ENCODE data around the gene CXCL14.

The CXCL14 gene

GRCh38 chr5:135594416-135594960, 15.7 kb upstream of the CXCL14 start:
- FAIRE-seq (no peak), DNase-seq (ENCODE audit: insufficient read length) (no peak)
- no peak for TF ChIP-seq TAF1 (IDR thresholded peaks at IDR 0.05; ENCODE audit: borderline replicate concordance, low read depth, low read length)
- TF ChIP-seq POLR2AphosphoS5 (IDR thresholded peaks at IDR 0.05; ENCODE audit: low read depth, low read length), result no peak
- no peak for TF ChIP-seq POLR2A (IDR thresholded peaks at IDR 0.05; ENCODE audit: low read depth, low read length)

GRCh38 chr5:135593886-135594285, 15.1 kb upstream of the CXCL14 start:
- TF ChIP-seq POLR2AphosphoS5 (IDR thresholded peaks at IDR 0.05; ENCODE audit: low read depth, low read length) (no peak), TAF1 (IDR thresholded peaks at IDR 0.05; ENCODE audit: borderline replicate concordance, low read depth, low read length) (no peak), POLR2A (IDR thresholded peaks at IDR 0.05; ENCODE audit: low read depth, low read length) (no peak)
- no peak for DNase-seq (ENCODE audit: insufficient read length)
- no peak for FAIRE-seq

- DNase-seq (ENCODE audit: insufficient read length) (no peak), FAIRE-seq (no peak)
- TF ChIP-seq POLR2A (IDR thresholded peaks at IDR 0.05; ENCODE audit: low read depth, low read length) (no peak), TAF1 (IDR thresholded peaks at IDR 0.05; ENCODE audit: borderline replicate concordance, low read depth, low read length) (no peak), POLR2AphosphoS5 (IDR thresholded peaks at IDR 0.05; ENCODE audit: low read depth, low read length) (no peak)
These were observed 14.3 kb upstream of the CXCL14 start for GRCh38 chr5:135593141-135593540.

- no peak for TF ChIP-seq POLR2AphosphoS5 (IDR thresholded peaks at IDR 0.05; ENCODE audit: low read depth, low read length)
- TF ChIP-seq POLR2A (IDR thresholded peaks at IDR 0.05; ENCODE audit: low read depth, low read length), result no peak
- no peak for TF ChIP-seq TAF1 (IDR thresholded peaks at IDR 0.05; ENCODE audit: borderline replicate concordance, low read depth, low read length)
- FAIRE-seq (no peak), DNase-seq (ENCODE audit: insufficient read length) (no peak)
These were observed 13.7 kb upstream of the CXCL14 start for GRCh38 chr5:135592312-135593045.

- TF ChIP-seq POLR2A (IDR thresholded peaks at IDR 0.05; ENCODE audit: low read depth, low read length), result no peak
- no peak for TF ChIP-seq TAF1 (IDR thresholded peaks at IDR 0.05; ENCODE audit: borderline replicate concordance, low read depth, low read length)
- TF ChIP-seq POLR2AphosphoS5 (IDR thresholded peaks at IDR 0.05; ENCODE audit: low read depth, low read length), result no peak
- FAIRE-seq, result no peak
These were observed 12.5 kb upstream of the CXCL14 start for GRCh38 chr5:135591277-135591676.

GRCh38 chr5:135589152-135589551, 10.4 kb upstream of the CXCL14 start:
- no peak for FAIRE-seq
- TF ChIP-seq POLR2A (IDR thresholded peaks at IDR 0.05; ENCODE audit: low read depth, low read length) (no peak), TAF1 (IDR thresholded peaks at IDR 0.05; ENCODE audit: borderline replicate concordance, low read depth, low read length) (no peak), POLR2AphosphoS5 (IDR thresholded peaks at IDR 0.05; ENCODE audit: low read depth, low read length) (no peak)
- no peak for DNase-seq (ENCODE audit: insufficient read length)

More at GRCh38 chr5:135591277-135591676, 12.5 kb upstream of the CXCL14 start:
- DNase-seq (ENCODE audit: insufficient read length), result no peak

GRCh38 chr5:135587721-135588663, 9.2 kb upstream of the CXCL14 start:
- no peak for TF ChIP-seq POLR2AphosphoS5 (IDR thresholded peaks at IDR 0.05; ENCODE audit: low read depth, low read length)
- no peak for TF ChIP-seq POLR2A (IDR thresholded peaks at IDR 0.05; ENCODE audit: low read depth, low read length)
- TF ChIP-seq TAF1 (IDR thresholded peaks at IDR 0.05; ENCODE audit: borderline replicate concordance, low read depth, low read length), result no peak
- FAIRE-seq (no peak), DNase-seq (ENCODE audit: insufficient read length) (no peak)

- DNase-seq (ENCODE audit: insufficient read length) (no peak), FAIRE-seq (no peak)
- TF ChIP-seq POLR2AphosphoS5 (IDR thresholded peaks at IDR 0.05; ENCODE audit: low read depth, low read length) (no peak), TAF1 (IDR thresholded peaks at IDR 0.05; ENCODE audit: borderline replicate concordance, low read depth, low read length) (no peak), POLR2A (IDR thresholded peaks at IDR 0.05; ENCODE audit: low read depth, low read length) (no peak)
These were observed 6.1 kb upstream of the CXCL14 start for GRCh38 chr5:135584918-135585317.

- TF ChIP-seq TAF1 (IDR thresholded peaks at IDR 0.05; ENCODE audit: borderline replicate concordance, low read depth, low read length) (no peak), POLR2A (IDR thresholded peaks at IDR 0.05; ENCODE audit: low read depth, low read length) (no peak), POLR2AphosphoS5 (IDR thresholded peaks at IDR 0.05; ENCODE audit: low read depth, low read length) (no peak)
- no peak for FAIRE-seq
- DNase-seq (ENCODE audit: insufficient read length), result no peak
These were observed 5.5 kb upstream of the CXCL14 start for GRCh38 chr5:135584276-135584675.

GRCh38 chr5:135582099-135582781, 3.4 kb upstream of the CXCL14 start:
- FAIRE-seq, result no peak
- no peak for TF ChIP-seq TAF1 (IDR thresholded peaks at IDR 0.05; ENCODE audit: borderline replicate concordance, low read depth, low read length)
- TF ChIP-seq POLR2AphosphoS5 (IDR thresholded peaks at IDR 0.05; ENCODE audit: low read depth, low read length), result no peak
- TF ChIP-seq POLR2A (IDR thresholded peaks at IDR 0.05; ENCODE audit: low read depth, low read length), result no peak
- DNase-seq (ENCODE audit: insufficient read length), result no peak

GRCh38 chr5:135578305-135578684, 496 bp downstream of the CXCL14 start:
- DNase-seq (ENCODE audit: insufficient read length), result no peak
- TF ChIP-seq TAF1 (IDR thresholded peaks at IDR 0.05; ENCODE audit: borderline replicate concordance, low read depth, low read length), result no peak
- no peak for TF ChIP-seq POLR2AphosphoS5 (IDR thresholded peaks at IDR 0.05; ENCODE audit: low read depth, low read length)
- TF ChIP-seq POLR2A (IDR thresholded peaks at IDR 0.05; ENCODE audit: low read depth, low read length), result no peak
- no peak for FAIRE-seq
